B cell (primary cell): ENCODE measurements around the gene CLCNKA. TPM values are rescaled to one million over a fixed set of nuclear protein-coding genes. Genes with fewer than 3 reads are reported as not detected.
A peak's percentile ranks its signal among the peaks of the same experiment; 100 is the strongest.
"Not testable (repeated sequence)": the region's sequence is repeated elsewhere in the genome, so short reads cannot be mapped to it uniquely, and the experiment has no call there.

ENCODE experiments used
- ATAC-seq: fragments of 200-7000 bp; cut with Tn5 transposase; one replicate; pipeline ENCODE4 v1.10.0; 2021; ENCODE audit warnings: low read depth, mild to moderate bottlenecking, moderate number of reproducible peaks, moderate library complexity
- CTCF ChIA-PET: fragments of 350-600 bp; sonication (Branson Sonifier 250); formaldehyde crosslinking; loops from one replicate; lab custom pipeline; 2021; ENCODE audit warnings: antibody characterized with exemption, inconsistent platforms; lab: Charles Lee
- POLR2A ChIA-PET: fragments of 350-600 bp; sonication (Branson Sonifier 250); formaldehyde crosslinking; loops from one replicate; lab custom pipeline; 2021; ENCODE audit warnings: antibody characterized with exemption; lab: Charles Lee
- DNase-seq: peaks from one replicate; pipeline ENCODE4 v3.0.0; 2013
- H2AFZ ChIP-seq: 2 replicates; pipeline ENCODE4 v1.6.1; 2012; ENCODE audit warnings: mild to moderate bottlenecking, low read depth, low read length; ENCODE audit not compliant: insufficient read depth, poor library complexity, severe bottlenecking
- H3K27ac ChIP-seq, 2 donors: 1 replicate in 1 of 2; 2 replicates in 1 of 2; pipeline ENCODE4 v1.5.1; 2012 to 2013; ENCODE audit warnings: low read length in 2 of 2, mild to moderate bottlenecking in 2 of 2, moderate library complexity in 1 of 2
- H3K27me3 ChIP-seq, 4 experiments: fragments of 200-600 bp in 1 of 4; sonication (generic) in 1 of 4; replicated peaks in 1 of 4; 1 replicate in 2 of 4; 2 replicates in 2 of 4; pipeline versions ENCODE4 v1.6.1 to v1.7.0; 2013 to 2016; ENCODE audit warnings: low read length in 3 of 4, mild to moderate bottlenecking in 2 of 4, mixed read lengths in 1 of 4, moderate library complexity in 1 of 4; ENCODE audit not compliant: insufficient read depth in 4 of 4, control insufficient read depth in 3 of 4; ENCODE audit errors: control extremely low read depth in 1 of 4
- H3K36me3 ChIP-seq, 2 experiments: replicated peaks in 1 of 2; 1 replicate in 1 of 2; 2 replicates in 1 of 2; pipeline versions ENCODE4 v1.6.1 to v1.7.1; 2013; ENCODE audit warnings: low read length in 1 of 2; ENCODE audit not compliant: insufficient read depth in 2 of 2, control insufficient read depth in 1 of 2; ENCODE audit errors: control extremely low read depth in 1 of 2, extremely low read depth in 1 of 2
- H3K4me1 ChIP-seq, 2 donors: fragments of 200-600 bp in 1 of 2; sonication (generic) in 1 of 2; 1 replicate in 1 of 2; 2 replicates in 1 of 2; pipeline versions ENCODE4 v1.5.1 to v1.6.1; 2013 to 2017; ENCODE audit warnings: low read length in 2 of 2; ENCODE audit not compliant: control insufficient read depth in 2 of 2, insufficient read depth in 2 of 2
- H3K4me2 ChIP-seq: replicated peaks from 2 replicates; pipeline ENCODE3; 2012; ENCODE audit warnings: mild to moderate bottlenecking, low read depth, low read length; ENCODE audit not compliant: poor library complexity, severe bottlenecking
- H3K4me3 ChIP-seq, 5 experiments: fragments of 200-600 bp in 1 of 5; sonication (generic) in 1 of 5; 1 replicate in 3 of 5; 2 replicates in 2 of 5; pipeline versions ENCODE4 v1.5.1 to v1.7.0; 2011 to 2016; ENCODE audit warnings: low read length in 4 of 5, mild to moderate bottlenecking in 4 of 5, low read depth in 2 of 5, control low read depth in 1 of 5, moderate library complexity in 1 of 5; ENCODE audit not compliant: insufficient read depth in 1 of 5; ENCODE audit errors: control extremely low read depth in 1 of 5, extremely low read depth in 1 of 5
- H3K79me2 ChIP-seq: fragments of 200-600 bp; sonication (generic); one replicate; pipeline ENCODE4 v1.6.0; 2016; ENCODE audit warnings: low read length; ENCODE audit not compliant: control insufficient read depth, insufficient read depth
- H3K9ac ChIP-seq: fragments of 200-600 bp; sonication (generic); 2 replicates; pipeline ENCODE4 v1.6.1; 2017; ENCODE audit warnings: mild to moderate bottlenecking, low read length, moderate library complexity
- H3K9me3 ChIP-seq, 3 donors: one replicate each; pipeline versions ENCODE4 v1.6.1 to v1.7.1; 2013; ENCODE audit warnings: low read length in 2 of 3; ENCODE audit not compliant: control insufficient read depth in 2 of 3, insufficient read depth in 1 of 3; ENCODE audit errors: control extremely low read depth in 1 of 3
- H4K20me1 ChIP-seq: 2 replicates; pipeline ENCODE4 v1.6.0; 2012; ENCODE audit warnings: mild to moderate bottlenecking, low read length; ENCODE audit not compliant: insufficient read depth, control insufficient read depth, poor library complexity, severe bottlenecking
- H3K27ac Mint-ChIP-seq: one replicate; pipeline ENCODE4 v1.8.0; 2021; ENCODE audit warnings: mixed read lengths
- H3K27me3 Mint-ChIP-seq: one replicate; pipeline ENCODE4 v1.8.0; 2021; ENCODE audit warnings: mixed read lengths
- H3K4me1 Mint-ChIP-seq: one replicate; pipeline ENCODE4 v1.8.0; 2021; ENCODE audit warnings: mixed read lengths
- H3K4me3 Mint-ChIP-seq: one replicate; pipeline ENCODE4 v1.8.0; 2021; ENCODE audit warnings: mixed read lengths
- H3K9me3 Mint-ChIP-seq: one replicate; pipeline ENCODE4 v1.8.0; 2022; ENCODE audit warnings: mixed read lengths; ENCODE audit not compliant: insufficient read depth
- CTCF ChIP-seq: fragments of 200-600 bp; IDR thresholded peaks from one replicate; pipeline ENCODE4 v1.8.0; 2022; ENCODE audit warnings: antibody characterized with exemption, mild to moderate bottlenecking
- EZH2 ChIP-seq: IDR thresholded peaks from 2 replicates; pipeline ENCODE4 v1.6.1; 2012; ENCODE audit warnings: borderline replicate concordance, low read depth, mild to moderate bottlenecking, moderate library complexity, low read length; ENCODE audit not compliant: insufficient read depth, poor library complexity, severe bottlenecking
- WGBS: methylation state at CpG from one replicate; pipeline ENCODE4 v1.1.5; 2013; ENCODE audit warnings: missing lambda C conversion rate; ENCODE audit not compliant: insufficient coverage; 5-methylcytosine and 5-hydroxymethylcytosine counted together
- intact Hi-C: fragments of 100-400 bp; cut with micrococcal nuclease; formaldehyde crosslinking; loops from one replicate; pipeline ENCODE4 v1.10.0; 2022
- polyA plus RNA-seq: library from polyadenylated mRNA; depleted of rRNA; stranded (reverse); fragments of >200 nt; gene quantifications from 2 replicates; pipeline ENCODE4 v1.2.3, GENCODE V29; 2012
- total RNA-seq, 2 donors: library from RNA; stranded (reverse); fragments of 120-200 nt in 1 of 2; gene quantifications; 1 replicate in 1 of 2; 2 replicates in 1 of 2; pipeline versions ENCODE4 v1.2.3 to v1.2.4, GENCODE V29; 2013 to 2022

Gene CLCNKA
- total and polyA plus RNA-seq, 2 donors (not counting 1 experiment from before 2014, with no cell fraction given) = 0.03 TPM; not detected in 1

- peak; percentile 100 for ATAC-seq
- CTCF ChIA-PET = interaction anchor here (0.7 to 3.7 kb wide), 14 partner anchors 12 to 265 kb away, joined by 3 to 27 read pairs (median 5); partner anchors contain the start of gene CLCNKB
- Histone ChIP-seq H3K79me2 (no peaks in the 10 kb centered on the region), H3K27ac (no peak overlapping the region), H3K4me1 (peaks cover 4 to 5% of the 10 kb centered on the region in 2 donors), H3K27me3 (peaks cover 0 to 2% (median 0%) of the 10 kb centered on the region in 4 experiments), H4K20me1 (no peaks in the 10 kb centered on the region), H3K9me3 (no peaks in the 10 kb centered on the region), H2AFZ (peak overlapping the region; percentile 51), H3K4me3 (no peak overlapping the region), H3K9ac (no peak overlapping the region), H3K4me2 (peak overlapping the region; percentile 38), H3K36me3 (no peaks in the 10 kb centered on the region)
- DNase-seq = peak; percentile 91
- Mint-ChIP-seq H3K27me3 (peaks cover 9% of the 10 kb centered on the region), H3K4me3 (no peak overlapping the region), H3K9me3 (no peaks in the 10 kb centered on the region), H3K4me1 (peaks cover 6% of the 10 kb centered on the region), H3K27ac (no peak overlapping the region)
- WGBS = 57% methylated on average over 9 of the region's 18 CpGs
- TF ChIP-seq EZH2 = no peak
- TF ChIP-seq CTCF = peak; percentile 74
- POLR2A ChIA-PET = no interaction called here
- intact Hi-C loops = loop anchor here (1.0 kb wide), 4 partner anchors 47 to 264 kb away; no protein-coding TSS in a partner anchor
Observed at GRCh38 chr1:16055613-16056520, 34.0 kb downstream of the CLCNKA start.

DNA sequence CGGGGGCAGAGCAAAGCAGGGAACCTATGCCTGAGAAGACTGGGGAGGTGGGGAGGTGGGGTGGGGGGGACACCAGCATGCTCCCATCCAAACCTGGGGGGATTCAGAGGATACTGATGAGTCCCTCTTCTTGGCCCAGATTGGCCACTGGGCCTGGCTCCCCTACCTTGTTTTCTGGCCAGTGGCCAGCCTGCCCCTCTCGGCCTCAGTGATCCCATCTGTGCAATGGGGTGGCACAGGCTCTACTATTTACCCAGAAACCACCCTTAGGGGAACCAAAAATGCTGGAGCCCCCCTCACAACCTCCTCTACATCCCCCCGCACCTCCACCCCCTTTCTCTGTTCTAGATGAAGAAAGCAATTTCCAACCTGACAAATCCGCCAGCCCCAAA is 34.7 kb downstream of the CLCNKA start:
- H3K4me1 ChIP-seq, H3K27ac ChIP-seq, POLR2A ChIA-PET, H2AFZ ChIP-seq, ATAC-seq, H3K4me2 ChIP-seq, H3K9ac ChIP-seq, H3K9me3 ChIP-seq, H4K20me1 ChIP-seq, H3K4me3 Mint-ChIP-seq, H3K4me3 ChIP-seq, H3K27me3 ChIP-seq, H3K36me3 ChIP-seq, H3K9me3 Mint-ChIP-seq, DNase-seq, H3K27ac Mint-ChIP-seq, H3K79me2 ChIP-seq, H3K4me1 Mint-ChIP-seq: not testable (repeated sequence)
- intact Hi-C loops = loop anchor here (1.0 kb wide), 4 partner anchors 47 to 264 kb away; no protein-coding TSS in a partner anchor
- CTCF ChIA-PET = interaction anchor here (0.6 to 3.7 kb wide), 6 partner anchors 46 to 265 kb away, joined by 3 to 27 read pairs (median 10); no protein-coding TSS in a partner anchor
- WGBS = 86% methylated on average over 2 of the region's 4 CpGs
- peaks cover 12% of the 10 kb centered on the region for H3K27me3 Mint-ChIP-seq

- H3K36me3 ChIP-seq, ATAC-seq, H3K9ac ChIP-seq, H3K27ac Mint-ChIP-seq, H2AFZ ChIP-seq, H4K20me1 ChIP-seq, DNase-seq, H3K27ac ChIP-seq, H3K9me3 Mint-ChIP-seq, intact Hi-C loops, H3K27me3 ChIP-seq, H3K4me2 ChIP-seq, H3K9me3 ChIP-seq, H3K4me1 ChIP-seq, H3K4me1 Mint-ChIP-seq, H3K4me3 Mint-ChIP-seq, POLR2A ChIA-PET, H3K4me3 ChIP-seq, H3K79me2 ChIP-seq: not testable (repeated sequence)
- H3K27me3 Mint-ChIP-seq = peaks cover 12% of the 10 kb centered on the region
- 90% methylated on average over 5 of the region's 7 CpGs for WGBS
- CTCF ChIA-PET = interaction anchor here (0.6 to 3.7 kb wide), 4 partner anchors 49 to 266 kb away, joined by 3 to 27 read pairs (median 12); no protein-coding TSS in a partner anchor
Observed at GRCh38 chr1:16057314-16057915, 35.6 kb downstream of the CLCNKA start.
